Prostate gland (tissue), 2 donors: ENCODE results near the gene CHST15.

Experiments used
- CTCF ChIP-seq, 4 experiments: fragments of 200-600 bp in 2 of 4; fragments of 450-650 bp in 2 of 4; sonication (generic) in 2 of 4; IDR thresholded peaks; 1 replicate in 3 of 4; 2 replicates in 1 of 4; pipeline ENCODE4 v1.5.1; 2016 to 2019; ENCODE audit warnings: antibody characterized with exemption in 4 of 4, mild to moderate bottlenecking in 2 of 4, moderate library complexity in 2 of 4
- POLR2AphosphoS5 ChIP-seq: sonication (generic); formaldehyde crosslinking; IDR thresholded peaks from one replicate; pipeline ENCODE4 v1.6.1; 2017; ENCODE audit warnings: antibody characterized with exemption

DNA sequence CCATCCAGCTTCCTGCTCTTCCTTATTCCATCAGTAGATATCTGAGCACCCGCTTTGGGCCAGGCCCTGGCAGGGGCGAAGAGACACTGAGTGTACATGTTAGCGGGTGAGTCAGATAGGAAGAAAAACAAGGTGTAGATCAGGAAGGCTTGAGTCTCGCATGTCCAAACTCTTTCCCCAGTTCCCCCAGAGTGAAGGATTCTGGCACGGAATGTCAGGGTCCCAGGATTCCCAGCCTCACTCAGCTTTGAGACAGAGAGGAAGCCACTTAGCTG, 24.1 kb upstream of the CHST15 start:
- TF ChIP-seq CTCF (IDR thresholded peaks at IDR 0.05), result no peak
- TF ChIP-seq POLR2AphosphoS5, result no peak
